DND-41 (cell line): Measurements from ENCODE around the gene SEC24D.
"Not testable (repeated sequence)": the region's sequence is repeated elsewhere in the genome, so short reads cannot be mapped to it uniquely, and the experiment has no call there.

ENCODE experiments used
- EZH2 ChIP-seq: IDR thresholded peaks from 3 replicates; pipeline ENCODE4 v1.6.1; 2012; ENCODE audit warnings: borderline replicate concordance, low read depth, mild to moderate bottlenecking, moderate library complexity, low read length, inconsistent platforms; ENCODE audit not compliant: severe bottlenecking
- TF ChIP-seq, protein P1 (sequence below): IDR thresholded peaks from 2 replicates; pipeline ENCODE4 v1.5.1; 2012; ENCODE audit warnings: borderline replicate concordance, low read length, moderate library complexity, mild to moderate bottlenecking; ENCODE audit not compliant: poor library complexity, severe bottlenecking; ENCODE audit errors: extremely low read depth

DNA sequence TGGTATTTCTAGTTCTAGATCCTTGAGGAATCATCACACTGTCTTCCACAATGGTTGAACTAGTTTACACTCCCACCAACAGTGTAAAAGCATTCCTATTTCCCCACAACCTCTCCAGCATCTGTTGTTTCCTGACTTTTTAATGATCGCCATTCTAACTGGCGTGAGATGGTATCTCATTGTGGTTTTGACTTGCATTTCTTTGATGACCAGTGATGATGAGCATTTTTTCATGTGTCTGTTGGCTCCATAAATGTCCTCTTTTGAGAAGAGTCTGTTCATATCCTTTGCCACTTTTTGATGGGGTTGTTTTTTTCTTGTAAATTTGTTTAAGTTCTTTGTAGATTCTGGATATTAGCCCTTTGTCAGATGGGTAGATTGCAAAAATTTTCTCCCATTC, 58.3 kb downstream of the SEC24D start:
- TF ChIP-seq, protein P1, sequence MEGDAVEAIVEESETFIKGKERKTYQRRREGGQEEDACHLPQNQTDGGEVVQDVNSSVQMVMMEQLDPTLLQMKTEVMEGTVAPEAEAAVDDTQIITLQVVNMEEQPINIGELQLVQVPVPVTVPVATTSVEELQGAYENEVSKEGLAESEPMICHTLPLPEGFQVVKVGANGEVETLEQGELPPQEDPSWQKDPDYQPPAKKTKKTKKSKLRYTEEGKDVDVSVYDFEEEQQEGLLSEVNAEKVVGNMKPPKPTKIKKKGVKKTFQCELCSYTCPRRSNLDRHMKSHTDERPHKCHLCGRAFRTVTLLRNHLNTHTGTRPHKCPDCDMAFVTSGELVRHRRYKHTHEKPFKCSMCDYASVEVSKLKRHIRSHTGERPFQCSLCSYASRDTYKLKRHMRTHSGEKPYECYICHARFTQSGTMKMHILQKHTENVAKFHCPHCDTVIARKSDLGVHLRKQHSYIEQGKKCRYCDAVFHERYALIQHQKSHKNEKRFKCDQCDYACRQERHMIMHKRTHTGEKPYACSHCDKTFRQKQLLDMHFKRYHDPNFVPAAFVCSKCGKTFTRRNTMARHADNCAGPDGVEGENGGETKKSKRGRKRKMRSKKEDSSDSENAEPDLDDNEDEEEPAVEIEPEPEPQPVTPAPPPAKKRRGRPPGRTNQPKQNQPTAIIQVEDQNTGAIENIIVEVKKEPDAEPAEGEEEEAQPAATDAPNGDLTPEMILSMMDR: not testable (repeated sequence)
- not testable (repeated sequence) for TF ChIP-seq EZH2
